Neural progenitor cell (in vitro differentiated cells): Measurements from ENCODE around the gene MYO9B.

ENCODE experiments used
- CTCF ChIP-seq: fragments of 200-600 bp; sonication (generic); IDR thresholded peaks from 2 replicates; pipeline ENCODE4 v1.5.1; 2017; ENCODE audit warnings: antibody characterized with exemption, mild to moderate bottlenecking
- EZH2phosphoT487 ChIP-seq: fragments of 200-600 bp; sonication (generic); IDR thresholded peaks from 2 replicates; pipeline ENCODE4 v1.6.1; 2017; ENCODE audit warnings: antibody characterized with exemption

GRCh38 chr19:17242431-17243208, 167.0 kb downstream of the MYO9B start:
- TF ChIP-seq CTCF (no peak), EZH2phosphoT487 (no peak)
